Epidermal melanocyte (primary cell): ENCODE measurements around the gene SLC24A3.

ENCODE experiments used
- DNase-seq: peaks from one replicate; pipeline ENCODE4 v3.0.0; 2011; ENCODE audit warnings: low spot score; ENCODE audit not compliant: insufficient read length

The SLC24A3 gene

GRCh38 chr20:19301142-19301541 is 88.7 kb downstream of the SLC24A3 start:
- no peak for DNase-seq

GRCh38 chr20:19301843-19302242 is 89.4 kb downstream of the SLC24A3 start:
- no peak for DNase-seq

- no peak for DNase-seq
Observed at GRCh38 chr20:19302714-19303113, 90.3 kb downstream of the SLC24A3 start.

GRCh38 chr20:19304389-19304788 is 91.9 kb downstream of the SLC24A3 start:
- no peak for DNase-seq

GRCh38 chr20:19304886-19305415 is 92.5 kb downstream of the SLC24A3 start:
- no peak for DNase-seq

- no peak for DNase-seq
Observed at GRCh38 chr20:19308146-19308545, 95.7 kb downstream of the SLC24A3 start.

- DNase-seq: no peak
Observed at GRCh38 chr20:19310541-19310940, 98.1 kb downstream of the SLC24A3 start.

GRCh38 chr20:19313342-19314069 is 101.1 kb downstream of the SLC24A3 start:
- DNase-seq: no peak

GRCh38 chr20:19314621-19315020 is 102.2 kb downstream of the SLC24A3 start:
- DNase-seq: no peak

- no peak for DNase-seq
Observed at GRCh38 chr20:19317237-19318069, 105.0 kb downstream of the SLC24A3 start.

GRCh38 chr20:19318610-19319009 is 106.2 kb downstream of the SLC24A3 start:
- DNase-seq: no peak

GRCh38 chr20:19320005-19320404 is 107.6 kb downstream of the SLC24A3 start:
- no peak for DNase-seq

GRCh38 chr20:19321176-19321575 is 108.7 kb downstream of the SLC24A3 start:
- DNase-seq: no peak

- DNase-seq: no peak
Observed at GRCh38 chr20:19322061-19322985, 109.9 kb downstream of the SLC24A3 start.

GRCh38 chr20:19327401-19327800 is 115.0 kb downstream of the SLC24A3 start:
- no peak for DNase-seq

GRCh38 chr20:19328676-19329075 is 116.2 kb downstream of the SLC24A3 start:
- DNase-seq: no peak

- no peak for DNase-seq
Observed at GRCh38 chr20:19330038-19330437, 117.6 kb downstream of the SLC24A3 start.

GRCh38 chr20:19330731-19331130 is 118.3 kb downstream of the SLC24A3 start:
- DNase-seq: no peak

GRCh38 chr20:19333563-19333962 is 121.1 kb downstream of the SLC24A3 start:
- DNase-seq: no peak

GRCh38 chr20:19335341-19335740 is 122.9 kb downstream of the SLC24A3 start:
- no peak for DNase-seq

- no peak for DNase-seq
Observed at GRCh38 chr20:19335916-19336315, 123.5 kb downstream of the SLC24A3 start.
